CD4-positive, CD25-positive, alpha-beta regulatory T cell (primary cell): ENCODE results near the gene RNH1. TPM values are rescaled to one million over a fixed set of nuclear protein-coding genes. Genes with fewer than 3 reads are reported as not detected.

Experiments
- ATAC-seq, 2 donors: fragments of 150-1000 bp; cut with Tn5 transposase; one replicate each; pipeline ENCODE4 v1.10.0; 2021; ENCODE audit warnings: low read depth in 2 of 2, moderate number of reproducible peaks in 2 of 2, moderate library complexity in 1 of 2
- DNase-seq, 3 donors: peaks; one replicate each; pipeline versions ENCODE4 v3.0.0 to v3.0.0-alpha.2; 2012 to 2022; ENCODE audit warnings: mixed read lengths in 1 of 3
- H3K27ac ChIP-seq: one replicate; pipeline ENCODE4 v1.7.0; 2013; ENCODE audit warnings: mild to moderate bottlenecking, low read length; ENCODE audit not compliant: insufficient read depth, poor library complexity, severe bottlenecking
- H3K27me3 ChIP-seq: one replicate; pipeline ENCODE4 v1.7.0; 2013; ENCODE audit warnings: low read length; ENCODE audit not compliant: control insufficient read depth, insufficient read depth
- H3K36me3 ChIP-seq: one replicate; pipeline ENCODE4 v1.7.0; 2013; ENCODE audit warnings: mild to moderate bottlenecking, low read length, moderate library complexity; ENCODE audit not compliant: control insufficient read depth, insufficient read depth
- H3K4me1 ChIP-seq: 2 replicates; pipeline ENCODE4 v1.7.0; 2013; ENCODE audit warnings: mild to moderate bottlenecking, low read length; ENCODE audit not compliant: insufficient read depth, control insufficient read depth, poor library complexity, severe bottlenecking
- H3K4me3 ChIP-seq: one replicate; pipeline ENCODE4 v1.7.0; 2013; ENCODE audit warnings: low read depth, mild to moderate bottlenecking, low read length, moderate library complexity
- H3K9me3 ChIP-seq, 2 experiments: 1 replicate in 1 of 2; 2 replicates in 1 of 2; pipeline ENCODE4 v1.7.0; 2013; ENCODE audit warnings: low read length in 2 of 2, mild to moderate bottlenecking in 1 of 2, moderate library complexity in 1 of 2; ENCODE audit not compliant: control insufficient read depth in 2 of 2
- H3K27ac Mint-ChIP-seq, 3 donors: one replicate each; pipeline ENCODE4 v1.8.0; 2020 to 2022; ENCODE audit warnings: mild to moderate bottlenecking in 3 of 3, mixed read lengths in 3 of 3, moderate library complexity in 2 of 3
- H3K27me3 Mint-ChIP-seq: one replicate; pipeline ENCODE4 v1.8.0; 2022; ENCODE audit warnings: mild to moderate bottlenecking, mixed read lengths
- H3K36me3 Mint-ChIP-seq: one replicate; pipeline ENCODE4 v1.8.0; 2020; ENCODE audit warnings: mixed read lengths
- H3K4me1 Mint-ChIP-seq, 4 donors: one replicate each; pipeline ENCODE4 v1.8.0; 2020 to 2022; ENCODE audit warnings: mixed read lengths in 4 of 4, mild to moderate bottlenecking in 1 of 4
- H3K4me3 Mint-ChIP-seq, 4 donors: one replicate each; pipeline ENCODE4 v1.8.0; 2020 to 2022; ENCODE audit warnings: mild to moderate bottlenecking in 4 of 4, mixed read lengths in 4 of 4, moderate library complexity in 3 of 4
- H3K9me3 Mint-ChIP-seq, 7 donors: one replicate each; pipeline ENCODE4 v1.8.0; 2020 to 2022; ENCODE audit warnings: mixed read lengths in 7 of 7, mild to moderate bottlenecking in 3 of 7, moderate library complexity in 2 of 7
- polyA plus RNA-seq, 4 donors: library from polyadenylated mRNA; unstranded; fragments of 300-500 nt; fragmentation: Illumina TruSeq; gene quantifications; one replicate each; pipeline ENCODE4 v1.2.3, GENCODE V29; 2021
- total RNA-seq: library from RNA; stranded (reverse); gene quantifications from one replicate; pipeline ENCODE4 v1.2.3, GENCODE V29; 2022

Gene RNH1
- total and polyA plus RNA-seq, 5 donors from 2014 or later = 112 to 155 (median 133) TPM

DNA sequence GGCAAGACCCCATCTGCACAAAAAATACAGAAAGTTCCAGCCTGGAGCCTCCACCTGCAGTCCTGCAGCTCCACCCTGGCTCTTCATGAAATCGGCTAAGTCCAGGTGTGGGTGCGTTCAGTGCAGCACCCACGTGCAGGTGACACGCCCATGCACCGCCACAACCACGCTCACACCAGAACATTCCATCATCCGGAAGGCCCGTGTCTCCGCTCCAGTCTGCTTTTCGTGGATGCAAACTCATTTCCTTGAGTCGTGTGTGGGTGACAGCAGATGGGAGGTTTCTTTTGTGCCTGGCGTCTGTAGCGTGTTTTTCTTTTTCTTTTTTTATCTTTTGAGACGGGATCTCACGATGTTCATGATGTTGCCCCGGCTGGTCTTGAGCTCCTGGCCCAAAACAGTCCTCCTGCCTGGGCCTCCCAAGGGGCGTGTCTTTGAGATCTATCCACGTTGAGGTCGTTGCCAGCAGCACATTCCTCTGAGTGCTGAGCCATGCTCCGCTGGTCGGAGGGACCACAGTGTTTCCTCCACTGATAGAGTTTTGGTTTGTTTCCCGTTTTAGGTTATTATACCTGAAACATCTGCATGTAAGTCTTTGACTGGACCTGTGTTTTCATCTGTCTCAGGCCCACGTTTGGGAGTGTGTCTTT is 49.8 kb downstream of the RNH1 start:
- H3K9me3 ChIP-seq = no peaks in the 10 kb centered on the region
- H3K4me1 Mint-ChIP-seq = peaks cover 6 to 28% (median 17%) of the 10 kb centered on the region in 4 donors
- no peaks in the 10 kb centered on the region for H3K27me3 ChIP-seq
- H3K36me3 Mint-ChIP-seq = peaks cover 4% of the 10 kb centered on the region
- no peaks in the 10 kb centered on the region for H3K27me3 Mint-ChIP-seq
- peak overlapping the region; percentile 66 to 84 (median 80) for H3K4me3 Mint-ChIP-seq
- H3K27ac Mint-ChIP-seq = peak overlapping the region; percentile 66 to 91 (median 90)
- peaks cover 15% of the 10 kb centered on the region for H3K4me1 ChIP-seq
- H3K9me3 Mint-ChIP-seq = no peaks in the 10 kb centered on the region
- peak overlapping the region; percentile 24 for H3K27ac ChIP-seq
- peaks cover 13% of the 10 kb centered on the region for H3K36me3 ChIP-seq
- DNase-seq (no peak), ATAC-seq (no peak)
- peak overlapping the region; percentile 31 for H3K4me3 ChIP-seq

DNA sequence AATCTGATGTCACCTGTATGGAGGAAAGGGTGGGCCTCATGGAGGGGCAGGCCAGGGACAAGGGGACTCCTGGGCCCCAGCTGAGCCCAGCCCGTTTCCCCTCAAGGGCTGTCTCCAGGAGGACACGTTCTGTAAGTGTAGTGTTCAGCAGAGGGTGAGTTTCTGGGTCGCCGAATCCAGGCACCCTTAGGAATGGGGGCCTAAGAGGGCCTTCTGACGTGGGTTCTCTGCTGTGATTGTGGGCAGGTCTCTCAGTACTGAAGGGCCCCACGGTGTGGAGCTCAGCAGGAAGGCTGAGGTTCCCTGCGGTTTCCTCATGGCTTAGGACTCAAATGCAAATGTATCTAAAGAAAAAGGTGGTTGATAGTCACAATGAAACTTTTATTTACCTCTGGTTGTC is 50.5 kb downstream of the RNH1 start:
- Mint-ChIP-seq H3K4me1 (peaks cover 6 to 31% (median 18%) of the 10 kb centered on the region in 4 donors), H3K4me3 (peak overlapping the region; percentile 66 to 84 (median 80)), H3K27me3 (no peaks in the 10 kb centered on the region), H3K9me3 (no peaks in the 10 kb centered on the region), H3K36me3 (peaks cover 4% of the 10 kb centered on the region), H3K27ac (peak overlapping the region; percentile 66 to 91 (median 90))
- Histone ChIP-seq H3K27me3 (no peaks in the 10 kb centered on the region), H3K4me1 (peaks cover 16% of the 10 kb centered on the region), H3K9me3 (no peaks in the 10 kb centered on the region), H3K4me3 (peak overlapping the region; percentile 31), H3K27ac (peak overlapping the region; percentile 24), H3K36me3 (peaks cover 13% of the 10 kb centered on the region)
- peak; percentile 46 to 69 for ATAC-seq
- DNase-seq = peak in 2 of 3 donors; percentile 35 to 55

DNA sequence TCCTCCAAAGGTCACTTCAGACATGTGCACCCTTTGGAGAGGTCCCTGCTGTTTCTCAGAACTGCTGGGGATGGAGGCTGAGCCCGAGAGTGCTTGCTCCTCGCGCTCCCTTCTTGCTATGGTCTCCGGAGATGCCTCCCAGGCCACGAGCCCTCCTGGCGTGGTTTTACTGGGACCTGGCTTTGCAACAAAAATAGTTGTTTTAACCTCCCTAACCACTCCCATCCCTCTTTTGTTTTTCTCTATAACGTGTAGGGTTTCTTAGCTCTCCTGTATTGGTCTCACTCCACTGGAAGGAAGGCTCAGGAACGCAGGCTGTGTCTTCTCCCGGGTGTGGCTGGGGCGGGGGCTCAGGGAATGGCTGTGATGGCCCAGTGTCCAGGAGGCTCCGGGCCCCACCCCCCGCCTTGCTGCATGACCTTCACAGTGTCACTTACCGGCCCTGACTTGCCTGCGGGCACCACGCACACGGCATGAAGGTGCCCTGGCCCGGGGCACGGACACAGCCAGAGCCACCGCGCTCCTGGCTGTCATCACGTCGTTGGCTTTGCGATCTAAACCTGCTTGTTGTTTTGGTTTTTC is 51.4 kb downstream of the RNH1 start:
- H3K4me3 ChIP-seq = no peak overlapping the region
- H3K9me3 ChIP-seq = no peaks in the 10 kb centered on the region
- no peaks in the 10 kb centered on the region for H3K9me3 Mint-ChIP-seq
- DNase-seq (no peak), ATAC-seq (no peak)
- H3K27ac Mint-ChIP-seq = peak overlapping the region in 1 of 3 donors; percentile 44
- H3K36me3 Mint-ChIP-seq = peaks cover 4% of the 10 kb centered on the region
- peaks cover 10% of the 10 kb centered on the region for H3K36me3 ChIP-seq
- H3K27me3 Mint-ChIP-seq = no peaks in the 10 kb centered on the region
- H3K4me1 ChIP-seq = peaks cover 25% of the 10 kb centered on the region
- peak overlapping the region in 2 of 4 donors; percentile 7 to 72 for H3K4me3 Mint-ChIP-seq
- no peak overlapping the region for H3K27ac ChIP-seq
- H3K27me3 ChIP-seq = no peaks in the 10 kb centered on the region
- peaks cover 12 to 40% (median 24%) of the 10 kb centered on the region in 4 donors for H3K4me1 Mint-ChIP-seq

DNA sequence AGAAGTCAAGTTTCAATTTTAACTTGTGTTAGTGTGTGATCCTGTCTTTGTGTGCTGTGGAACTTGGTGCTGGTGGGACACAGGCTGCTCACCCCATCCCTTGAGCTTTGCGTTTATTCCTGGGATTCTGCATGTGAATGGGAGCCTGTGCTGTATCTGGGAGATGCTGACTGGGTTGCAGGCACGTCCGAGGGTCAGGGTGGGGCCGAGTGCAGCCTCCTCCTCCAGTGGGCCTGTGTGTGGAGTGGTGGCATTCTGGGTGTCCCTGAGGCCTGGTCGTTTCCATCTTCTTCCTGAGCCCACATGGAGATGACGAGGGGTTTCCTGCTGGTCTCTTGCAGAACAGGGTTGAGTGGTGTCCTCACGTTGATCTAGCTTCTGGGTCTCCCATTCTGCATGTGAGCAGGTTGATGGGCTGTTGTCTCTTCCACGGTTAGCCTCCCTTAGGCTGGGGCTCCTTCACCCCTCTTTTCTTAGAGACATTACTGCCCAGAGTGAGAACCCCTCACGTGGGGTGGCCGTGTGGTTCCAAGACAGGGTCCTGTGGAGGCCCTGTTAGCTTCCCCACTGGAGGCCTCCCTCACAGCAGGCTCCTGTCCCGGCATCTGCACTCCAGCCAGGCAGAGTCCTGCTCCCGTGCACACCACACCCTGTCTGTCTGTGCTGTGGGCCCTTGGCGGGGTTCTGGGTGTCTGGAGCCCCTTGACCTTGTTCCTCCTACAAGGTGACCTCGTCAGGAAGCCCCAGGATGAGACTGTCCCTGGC is 52.1 kb downstream of the RNH1 start:
- H3K27ac Mint-ChIP-seq = peak overlapping the region in 1 of 3 donors; percentile 44

DNA sequence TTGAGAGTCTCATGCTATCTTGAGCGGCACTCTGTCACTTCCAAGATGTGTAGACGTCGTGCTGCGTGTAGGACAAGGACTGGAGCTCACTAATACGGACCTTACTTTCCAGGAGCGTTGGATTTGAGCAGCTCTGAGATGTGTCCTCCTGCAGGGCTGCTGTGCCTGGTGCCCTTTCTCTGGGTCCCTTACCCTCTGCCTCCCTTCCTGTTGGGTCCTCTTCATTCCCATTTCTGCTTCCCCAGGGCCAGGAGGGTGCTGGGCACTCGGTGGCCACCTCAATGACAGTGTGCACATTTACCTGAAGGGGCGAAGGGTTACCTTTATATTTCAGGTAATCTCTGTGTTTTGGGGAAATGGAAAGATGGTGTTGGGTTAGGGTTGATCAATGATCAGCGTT is 53.0 kb downstream of the RNH1 start:
- Mint-ChIP-seq H3K4me3 (no peak overlapping the region), H3K27me3 (no peaks in the 10 kb centered on the region)

More for the DNA sequence above, 52.1 kb downstream of the RNH1 start:
- no peak for DNase-seq
- Histone ChIP-seq H3K36me3 (peaks cover 9% of the 10 kb centered on the region), H3K4me1 (peaks cover 27% of the 10 kb centered on the region), H3K9me3 (no peaks in the 10 kb centered on the region), H3K27ac (no peak overlapping the region), H3K4me3 (no peak overlapping the region), H3K27me3 (no peaks in the 10 kb centered on the region)
- ATAC-seq = no peak
- H3K27me3 Mint-ChIP-seq = no peaks in the 10 kb centered on the region
- peak overlapping the region in 2 of 4 donors; percentile 72 to 77 for H3K4me3 Mint-ChIP-seq
- H3K4me1 Mint-ChIP-seq = peaks cover 12 to 43% (median 24%) of the 10 kb centered on the region in 4 donors
- peaks cover 4% of the 10 kb centered on the region for H3K36me3 Mint-ChIP-seq
- no peaks in the 10 kb centered on the region for H3K9me3 Mint-ChIP-seq

DNA sequence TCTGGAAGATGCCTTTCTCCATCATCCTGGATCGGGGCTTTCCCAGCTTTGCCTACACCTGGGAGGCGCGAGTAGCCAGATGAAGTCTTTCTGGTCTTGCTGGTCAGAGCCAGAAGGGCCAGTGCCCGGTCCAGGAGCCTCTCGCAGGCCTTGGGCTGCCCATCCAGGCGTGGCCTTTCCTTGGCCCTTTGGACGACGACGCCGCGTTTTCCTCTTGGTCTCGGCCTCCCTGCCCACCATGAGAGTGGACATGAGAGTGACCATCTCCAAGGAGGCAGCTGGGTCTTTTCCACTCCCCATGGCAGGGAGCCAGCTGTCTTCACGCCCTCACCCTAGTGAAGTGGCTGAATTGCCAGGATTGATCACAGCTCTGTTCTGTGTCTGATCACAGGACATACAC is 53.5 kb downstream of the RNH1 start:
- peaks cover 38% of the 10 kb centered on the region for H3K4me1 ChIP-seq
- H3K4me3 Mint-ChIP-seq = peak overlapping the region in 1 of 4 donors; percentile 29
- peaks cover 9% of the 10 kb centered on the region for H3K36me3 ChIP-seq
- DNase-seq (no peak), ATAC-seq (no peak)
- peaks cover 4% of the 10 kb centered on the region for H3K36me3 Mint-ChIP-seq
- H3K27ac ChIP-seq = no peak overlapping the region
- no peaks in the 10 kb centered on the region for H3K27me3 ChIP-seq
- H3K27me3 Mint-ChIP-seq = no peaks in the 10 kb centered on the region
- H3K9me3 ChIP-seq = no peaks in the 10 kb centered on the region
- H3K9me3 Mint-ChIP-seq = no peaks in the 10 kb centered on the region
- peak overlapping the region in 1 of 3 donors; percentile 44 for H3K27ac Mint-ChIP-seq
- H3K4me3 ChIP-seq = no peak overlapping the region
- H3K4me1 Mint-ChIP-seq = peaks cover 12 to 53% (median 28%) of the 10 kb centered on the region in 4 donors

More for the DNA sequence above, 53.0 kb downstream of the RNH1 start:
- peaks cover 35% of the 10 kb centered on the region for H3K4me1 ChIP-seq
- ATAC-seq = no peak
- H3K36me3 ChIP-seq = peaks cover 9% of the 10 kb centered on the region
- no peak overlapping the region for H3K27ac ChIP-seq
- no peaks in the 10 kb centered on the region for H3K27me3 ChIP-seq
- Mint-ChIP-seq H3K9me3 (no peaks in the 10 kb centered on the region), H3K27ac (peak overlapping the region in 1 of 3 donors; percentile 44), H3K4me1 (peaks cover 12 to 50% (median 25%) of the 10 kb centered on the region in 4 donors), H3K36me3 (peaks cover 4% of the 10 kb centered on the region)
- H3K9me3 ChIP-seq = no peaks in the 10 kb centered on the region
- H3K4me3 ChIP-seq = no peak overlapping the region
- DNase-seq = no peak

DNA sequence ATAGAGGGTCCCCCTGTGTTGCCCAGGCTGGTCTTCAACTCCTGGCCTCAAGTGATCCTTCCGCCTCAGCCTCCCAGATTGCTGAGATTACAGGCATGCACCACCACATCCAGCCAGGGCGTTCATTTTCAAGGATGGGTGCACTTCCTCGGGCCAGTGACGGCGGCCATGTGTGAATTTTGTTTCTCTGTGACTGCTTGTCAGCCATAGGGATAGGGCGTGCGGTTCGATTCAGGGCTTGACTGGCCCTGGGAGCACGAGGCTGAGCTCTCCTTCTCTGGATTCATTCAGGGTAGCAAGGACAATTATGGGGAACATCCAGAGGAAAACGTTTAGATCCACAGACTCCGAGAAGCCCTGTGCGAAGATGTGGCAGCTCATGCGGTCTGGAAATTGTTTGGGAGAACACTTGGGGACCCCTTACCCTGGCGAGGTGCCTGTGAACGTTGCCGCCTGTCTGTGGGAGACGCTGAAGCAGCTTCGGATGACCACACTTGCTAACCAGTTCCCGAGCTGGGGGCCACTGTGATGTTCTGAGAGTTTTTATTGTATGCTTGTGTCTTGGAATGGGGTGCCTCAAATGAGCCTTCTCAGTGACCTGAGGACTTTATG is 54.0 kb downstream of the RNH1 start:
- Mint-ChIP-seq H3K27ac (no peak overlapping the region), H3K27me3 (no peaks in the 10 kb centered on the region), H3K9me3 (no peaks in the 10 kb centered on the region), H3K4me1 (peaks cover 12 to 59% (median 31%) of the 10 kb centered on the region in 4 donors), H3K4me3 (peak overlapping the region; percentile 8 to 65 (median 40)), H3K36me3 (peaks cover 4% of the 10 kb centered on the region)
- Histone ChIP-seq H3K36me3 (peaks cover 9% of the 10 kb centered on the region), H3K27me3 (no peaks in the 10 kb centered on the region), H3K4me1 (peaks cover 43% of the 10 kb centered on the region), H3K9me3 (no peaks in the 10 kb centered on the region), H3K4me3 (no peak overlapping the region), H3K27ac (no peak overlapping the region)
- DNase-seq (no peak), ATAC-seq (no peak)
